ENCODE results near the gene UFD1. TPM values are rescaled to one million over a fixed set of nuclear protein-coding genes. Genes with fewer than 3 reads are reported as not detected.

UFD1 gene
- total and polyA plus RNA-seq, 4 donors, result 28.9 to 58.3 (median 52.6) TPM

DNA sequence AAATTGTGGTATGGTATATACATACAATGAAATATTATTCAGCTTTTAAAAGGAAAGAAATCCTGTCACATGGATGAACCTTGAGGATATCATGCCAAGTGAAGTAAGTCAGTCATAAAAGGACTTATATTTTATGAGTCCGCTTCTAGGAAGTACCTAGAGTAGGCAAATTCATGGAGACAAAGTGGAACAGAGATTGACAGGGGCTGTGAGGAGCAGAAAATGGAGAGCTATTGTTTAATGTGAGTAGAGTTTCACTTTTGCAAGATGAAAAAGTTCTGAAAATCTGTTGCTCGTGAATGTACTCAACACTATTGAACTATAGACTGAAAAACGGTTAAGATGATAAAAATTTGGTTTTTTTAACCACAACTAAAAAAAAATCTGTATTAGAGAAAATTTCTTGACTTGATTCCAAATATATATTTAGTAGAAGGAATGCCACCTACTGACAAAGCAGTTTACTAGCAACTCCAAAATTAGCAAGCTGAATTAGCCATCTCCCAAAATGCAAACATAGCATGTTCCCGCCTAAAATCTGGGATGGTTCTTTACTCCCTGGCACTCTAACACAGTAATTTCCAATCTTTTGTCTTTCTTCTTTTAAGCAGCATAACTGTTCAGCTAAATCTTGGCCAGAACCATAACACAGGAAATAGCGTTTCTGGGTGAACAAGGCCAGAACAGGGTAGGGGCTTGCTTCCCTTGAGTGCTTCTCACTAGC is 1.5 kb downstream of the UFD1 start:
- peak in 2 of 6 donors; percentile 7 to 9 for DNase-seq (ENCODE audit: low read depth in 4 of 6, low spot score in 6 of 6)
- peak overlapping the region; percentile 72 for H3K4me3 ChIP-seq (ENCODE audit: low read depth, low read length)
- no peak overlapping the region for H3K27ac ChIP-seq (ENCODE audit: low read depth, low read length)
- H3K27me3 ChIP-seq (ENCODE audit: control insufficient read depth, insufficient read depth, low read length), result no peaks in the 10 kb centered on the region
- no peaks in the 10 kb centered on the region for H3K9me3 ChIP-seq (ENCODE audit: control insufficient read depth, insufficient read depth, low read length)
- WGBS (ENCODE audit: insufficient coverage), result 47% methylated on average over 2 of the region's 5 CpGs
- H3K4me1 ChIP-seq (ENCODE audit: control insufficient read depth, insufficient read depth, low read length), result peaks cover 9% of the 10 kb centered on the region
- peaks cover 24% of the 10 kb centered on the region for H3K36me3 ChIP-seq (ENCODE audit: control insufficient read depth, insufficient read depth, low read length)

- H3K36me3 ChIP-seq (ENCODE audit: control insufficient read depth, insufficient read depth, low read length), result peaks cover 38% of the 10 kb centered on the region
- no peaks in the 10 kb centered on the region for H3K27me3 ChIP-seq (ENCODE audit: control insufficient read depth, insufficient read depth, low read length)
- no CpG with 5 or more reads among the region's 3 CpGs for WGBS (ENCODE audit: insufficient coverage)
- no peak for DNase-seq (ENCODE audit: low read depth in 4 of 6, low spot score in 6 of 6)
- H3K4me1 ChIP-seq (ENCODE audit: control insufficient read depth, insufficient read depth, low read length), result peaks cover 9% of the 10 kb centered on the region
- no peaks in the 10 kb centered on the region for H3K9me3 ChIP-seq (ENCODE audit: control insufficient read depth, insufficient read depth, low read length)
- no peak overlapping the region for H3K4me3 ChIP-seq (ENCODE audit: low read depth, low read length)
- H3K27ac ChIP-seq (ENCODE audit: low read depth, low read length), result no peak overlapping the region
Observed at GRCh38 chr22:19476023-19476422, 3.0 kb downstream of the UFD1 start.

DNA sequence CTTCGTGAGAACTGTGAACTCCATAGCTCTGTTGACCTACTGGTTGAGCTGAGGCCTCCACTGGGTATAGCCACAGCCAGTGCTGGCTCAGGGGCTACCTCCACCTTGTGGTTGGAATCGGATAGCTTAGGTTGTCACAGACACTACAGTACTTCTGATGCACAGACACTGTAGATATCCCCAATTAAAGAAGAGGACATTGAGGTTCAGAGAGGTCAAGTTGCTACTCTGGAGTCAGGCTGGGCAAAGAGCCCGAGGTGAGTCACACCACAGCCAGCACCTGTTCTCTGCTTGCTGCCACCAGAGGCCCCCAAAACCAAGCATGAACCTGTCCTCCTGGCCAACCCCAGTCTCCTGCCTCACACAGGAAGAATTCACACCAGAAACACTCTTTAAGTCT is 5.4 kb downstream of the UFD1 start:
- peaks cover 63% of the 10 kb centered on the region for H3K36me3 ChIP-seq (ENCODE audit: control insufficient read depth, insufficient read depth, low read length)
- 82% methylated on average over 3 of the region's 3 CpGs for WGBS (ENCODE audit: insufficient coverage)
- peaks cover 4% of the 10 kb centered on the region for H3K4me1 ChIP-seq (ENCODE audit: control insufficient read depth, insufficient read depth, low read length)
- no peaks in the 10 kb centered on the region for H3K27me3 ChIP-seq (ENCODE audit: control insufficient read depth, insufficient read depth, low read length)
- DNase-seq (ENCODE audit: low read depth in 4 of 6, low spot score in 6 of 6), result no peak
- H3K27ac ChIP-seq (ENCODE audit: low read depth, low read length), result no peak overlapping the region
- H3K9me3 ChIP-seq (ENCODE audit: control insufficient read depth, insufficient read depth, low read length), result no peaks in the 10 kb centered on the region
- H3K4me3 ChIP-seq (ENCODE audit: low read depth, low read length), result no peak overlapping the region

GRCh38 chr22:19472233-19472632 is 6.8 kb downstream of the UFD1 start:
- peaks cover 76% of the 10 kb centered on the region for H3K36me3 ChIP-seq (ENCODE audit: control insufficient read depth, insufficient read depth, low read length)

DNA sequence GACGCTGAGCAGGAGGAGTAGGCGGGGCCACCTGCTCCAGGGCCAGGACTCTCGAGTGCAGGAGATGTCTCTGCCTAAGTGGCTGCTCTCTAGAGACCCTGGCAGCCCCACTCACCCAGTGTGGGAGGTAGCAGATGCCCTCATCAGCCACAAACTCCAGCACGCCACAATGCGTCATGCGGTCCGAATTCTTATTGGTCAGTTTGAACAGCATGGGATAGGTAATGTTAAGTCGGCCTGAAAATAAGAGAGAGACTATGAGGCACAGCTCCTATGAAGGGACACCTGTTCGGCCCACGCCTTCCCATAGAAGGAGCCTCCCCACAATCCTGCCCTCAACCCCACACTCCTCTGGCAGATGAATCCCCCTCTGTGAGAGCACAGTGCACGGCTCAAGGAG is 7.4 kb downstream of the UFD1 start:
- DNase-seq (ENCODE audit: low read depth in 4 of 6, low spot score in 6 of 6), result no peak
- Histone ChIP-seq H3K4me3 (ENCODE audit: low read depth, low read length) (no peak overlapping the region), H3K4me1 (ENCODE audit: control insufficient read depth, insufficient read depth, low read length) (no peaks in the 10 kb centered on the region), H3K36me3 (ENCODE audit: control insufficient read depth, insufficient read depth, low read length) (peaks cover 83% of the 10 kb centered on the region), H3K27ac (ENCODE audit: low read depth, low read length) (no peak overlapping the region), H3K9me3 (ENCODE audit: control insufficient read depth, insufficient read depth, low read length) (no peaks in the 10 kb centered on the region), H3K27me3 (ENCODE audit: control insufficient read depth, insufficient read depth, low read length) (no peaks in the 10 kb centered on the region)
- 94% methylated on average over 8 of the region's 11 CpGs for WGBS (ENCODE audit: insufficient coverage)

More at GRCh38 chr22:19472233-19472632, 6.8 kb downstream of the UFD1 start:
- no peak for DNase-seq (ENCODE audit: low read depth in 4 of 6, low spot score in 6 of 6)
- H3K27me3 ChIP-seq (ENCODE audit: control insufficient read depth, insufficient read depth, low read length), result no peaks in the 10 kb centered on the region
- H3K9me3 ChIP-seq (ENCODE audit: control insufficient read depth, insufficient read depth, low read length), result no peaks in the 10 kb centered on the region
- no peaks in the 10 kb centered on the region for H3K4me1 ChIP-seq (ENCODE audit: control insufficient read depth, insufficient read depth, low read length)
- no peak overlapping the region for H3K4me3 ChIP-seq (ENCODE audit: low read depth, low read length)
- H3K27ac ChIP-seq (ENCODE audit: low read depth, low read length), result no peak overlapping the region
- 96% methylated on average over 8 of the region's 8 CpGs for WGBS (ENCODE audit: insufficient coverage)

- DNase-seq (ENCODE audit: low read depth in 4 of 6, low spot score in 6 of 6), result no peak
- Histone ChIP-seq H3K36me3 (ENCODE audit: control insufficient read depth, insufficient read depth, low read length) (peaks cover 93% of the 10 kb centered on the region), H3K27me3 (ENCODE audit: control insufficient read depth, insufficient read depth, low read length) (no peaks in the 10 kb centered on the region), H3K4me3 (ENCODE audit: low read depth, low read length) (no peak overlapping the region), H3K9me3 (ENCODE audit: control insufficient read depth, insufficient read depth, low read length) (no peaks in the 10 kb centered on the region), H3K4me1 (ENCODE audit: control insufficient read depth, insufficient read depth, low read length) (no peaks in the 10 kb centered on the region), H3K27ac (ENCODE audit: low read depth, low read length) (no peak overlapping the region)
- WGBS (ENCODE audit: insufficient coverage), result 100% methylated on average over 2 of the region's 2 CpGs
Observed at GRCh38 chr22:19470010-19470409, 9.0 kb downstream of the UFD1 start.

DNA sequence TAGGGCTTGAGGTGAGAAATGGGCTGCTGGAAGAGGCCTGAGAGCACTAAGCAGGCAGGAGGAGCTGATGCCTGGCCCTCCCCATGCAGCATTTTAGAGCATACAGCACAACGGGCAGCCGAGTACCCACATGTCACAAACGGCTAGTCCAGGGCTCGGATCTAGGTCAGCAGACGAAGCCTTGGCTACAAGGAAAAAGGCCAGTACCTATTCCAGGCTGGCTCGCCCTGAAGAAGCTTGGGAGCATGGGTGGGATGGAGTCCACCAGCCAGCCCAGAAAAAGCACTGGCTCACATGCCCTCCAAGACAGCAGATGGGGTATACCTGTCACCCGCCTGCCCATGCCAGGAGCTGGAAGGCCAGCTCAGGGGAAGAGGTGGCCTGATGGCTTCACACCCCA is 9.6 kb downstream of the UFD1 start:
- Histone ChIP-seq H3K36me3 (ENCODE audit: control insufficient read depth, insufficient read depth, low read length) (peaks cover 92% of the 10 kb centered on the region), H3K27me3 (ENCODE audit: control insufficient read depth, insufficient read depth, low read length) (no peaks in the 10 kb centered on the region), H3K27ac (ENCODE audit: low read depth, low read length) (no peak overlapping the region), H3K9me3 (ENCODE audit: control insufficient read depth, insufficient read depth, low read length) (no peaks in the 10 kb centered on the region), H3K4me3 (ENCODE audit: low read depth, low read length) (no peak overlapping the region), H3K4me1 (ENCODE audit: control insufficient read depth, insufficient read depth, low read length) (no peaks in the 10 kb centered on the region)
- WGBS (ENCODE audit: insufficient coverage), result 97% methylated on average over 7 of the region's 7 CpGs
- DNase-seq (ENCODE audit: low read depth in 4 of 6, low spot score in 6 of 6), result no peak

DNA sequence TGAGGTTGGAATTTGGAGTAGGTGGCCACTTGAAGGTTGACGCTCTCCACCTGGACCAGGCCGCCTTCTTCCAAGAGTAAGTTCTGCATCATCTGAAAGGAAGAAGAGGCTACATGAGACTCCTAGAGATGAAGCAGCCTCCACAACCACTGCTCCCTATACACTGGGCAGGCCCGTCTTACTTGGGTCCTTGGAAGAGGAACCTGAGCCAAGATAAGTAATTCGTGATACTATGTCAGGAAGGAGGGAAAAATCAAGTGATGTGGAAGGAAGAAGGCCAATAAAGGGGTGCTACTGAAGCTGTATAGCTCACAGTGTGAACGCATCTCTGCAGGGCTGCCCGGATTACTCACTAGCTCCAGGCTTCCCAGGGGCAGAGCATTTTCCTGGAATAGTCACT is 11.1 kb downstream of the UFD1 start:
- H3K36me3 ChIP-seq (ENCODE audit: control insufficient read depth, insufficient read depth, low read length), result peaks cover 82% of the 10 kb centered on the region
- WGBS (ENCODE audit: insufficient coverage), result 96% methylated on average over 5 of the region's 6 CpGs
- DNase-seq (ENCODE audit: low read depth in 4 of 6, low spot score in 6 of 6), result no peak
- no peak overlapping the region for H3K4me3 ChIP-seq (ENCODE audit: low read depth, low read length)
- H3K27me3 ChIP-seq (ENCODE audit: control insufficient read depth, insufficient read depth, low read length), result no peaks in the 10 kb centered on the region
- H3K4me1 ChIP-seq (ENCODE audit: control insufficient read depth, insufficient read depth, low read length), result no peaks in the 10 kb centered on the region
- H3K9me3 ChIP-seq (ENCODE audit: control insufficient read depth, insufficient read depth, low read length), result no peaks in the 10 kb centered on the region
- H3K27ac ChIP-seq (ENCODE audit: low read depth, low read length), result no peak overlapping the region

DNA sequence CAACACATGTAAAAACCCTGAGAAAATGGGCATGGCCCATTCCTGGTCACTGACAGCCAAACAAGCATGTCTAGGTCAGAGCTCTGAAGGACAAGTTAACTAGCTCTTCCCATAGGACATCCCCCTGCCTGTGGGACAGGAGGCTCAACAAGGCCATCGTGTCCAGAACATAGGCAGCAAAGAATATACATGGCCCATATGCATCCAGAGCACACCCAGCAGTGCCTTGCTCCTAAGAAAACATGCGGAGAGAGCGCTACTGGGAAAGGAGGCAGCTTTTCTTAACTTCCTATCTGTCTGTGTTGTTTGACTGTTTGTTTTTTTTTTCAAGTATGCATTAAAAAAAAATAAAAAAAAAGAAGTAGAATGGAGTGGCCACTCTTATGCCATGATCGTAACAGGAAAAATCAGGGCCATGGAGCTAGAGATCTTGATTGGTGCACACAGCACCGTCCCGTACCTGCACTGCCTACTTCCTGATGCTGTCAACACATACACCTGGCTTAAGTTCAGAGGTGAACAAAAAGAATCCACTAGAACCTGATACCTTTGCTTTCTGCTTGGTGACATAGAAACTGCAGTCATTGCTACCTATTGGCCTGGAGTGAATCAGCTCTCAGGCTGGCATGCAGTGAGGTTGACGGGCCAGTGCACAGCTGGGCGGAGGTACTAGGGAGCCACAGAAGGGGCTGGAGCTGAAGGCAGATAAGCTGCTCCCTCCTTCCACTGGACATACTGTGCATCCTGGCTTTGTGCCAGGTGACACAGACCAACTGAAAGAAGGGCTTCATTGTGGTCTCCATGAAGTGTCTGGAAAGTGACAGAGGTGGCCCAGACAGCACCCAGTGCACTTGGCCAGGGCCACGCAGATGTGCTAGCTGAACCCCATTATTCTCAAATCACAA is 11.9 kb downstream of the UFD1 start:
- no peak overlapping the region for H3K27ac ChIP-seq (ENCODE audit: low read depth, low read length)
- whole genome bisulfite sequencing (ENCODE audit: insufficient coverage), result 79% methylated on average over 6 of the region's 9 CpGs

More for the DNA sequence above, 11.9 kb downstream of the UFD1 start:
- Histone ChIP-seq H3K36me3 (ENCODE audit: control insufficient read depth, insufficient read depth, low read length) (peaks cover 74% of the 10 kb centered on the region), H3K4me3 (ENCODE audit: low read depth, low read length) (no peak overlapping the region), H3K9me3 (ENCODE audit: control insufficient read depth, insufficient read depth, low read length) (no peaks in the 10 kb centered on the region), H3K27me3 (ENCODE audit: control insufficient read depth, insufficient read depth, low read length) (no peaks in the 10 kb centered on the region), H3K4me1 (ENCODE audit: control insufficient read depth, insufficient read depth, low read length) (no peaks in the 10 kb centered on the region)
- no peak for DNase-seq (ENCODE audit: low read depth in 4 of 6, low spot score in 6 of 6)
